ENCODE data around the gene CYBA. TPM values are rescaled to one million over a fixed set of nuclear protein-coding genes. Genes with fewer than 3 reads are reported as not detected.

Gene CYBA
- total and polyA plus RNA-seq, 9 of the 15 experiments (the other 6 are each of a cell fraction or from before 2014, with no cell fraction given) = 0.34 to 683 (median 93.0) TPM

- Histone ChIP-seq H3K9me1 (ENCODE audit: control insufficient read depth, insufficient read depth, low read length) (no peaks in the 10 kb centered on the region), H3K4me1 (replicated peaks in 1 of 2; ENCODE audit: control insufficient read depth in 2 of 2, insufficient read depth in 2 of 2, low read length in 2 of 2) (peaks cover 45 to 80% of the 10 kb centered on the region in 2 experiments), H3K9me3 (replicated peaks; ENCODE audit: control insufficient read depth, insufficient read depth, low read depth, low read length) (no peaks in the 10 kb centered on the region), H2AFZ (ENCODE audit: low read depth, low read length) (peak overlapping the region; percentile 40), H3K79me2 (ENCODE audit: control insufficient read depth, insufficient read depth, low read length) (no peaks in the 10 kb centered on the region; the same call in 2 of the 3 replicates), H4K20me1 (replicated peaks; ENCODE audit: control insufficient read depth, insufficient read depth, low read length) (no peaks in the 10 kb centered on the region; the same call in 1 of the 2 replicates), H3K4me2 (ENCODE audit: insufficient read depth, low read length) (peak overlapping the region; percentile 74), H3K9ac (ENCODE audit: insufficient read depth in 1 of 2, low read depth in 2 of 2, low read length in 2 of 2) (peak overlapping the region; percentile 47 to 80), H3K4me3 (no peak overlapping the region; the same call in 1 of the 2 replicates), H3K27ac (ENCODE audit: extremely low read depth, low read depth, low read length) (peak overlapping the region; percentile 44), H3K27me3 (ENCODE audit: control insufficient read depth in 2 of 2, insufficient read depth in 2 of 2, low read length in 2 of 2) (no peaks in the 10 kb centered on the region), H3K36me3 (ENCODE audit: control insufficient read depth, insufficient read depth, low read length) (no peaks in the 10 kb centered on the region)
- ATAC-seq (peak; percentile 82), DNase-seq (ENCODE audit: extremely low read depth in 1 of 4, low spot score in 3 of 4) (peak; percentile 98 to 99 (median 99)), FAIRE-seq (peak; percentile 100)
- WGBS (ENCODE audit: insufficient coverage, low coverage, missing lambda C conversion rate) = 5% methylated on average over 28 of the region's 28 CpGs
- BruUV-seq (replicated peaks) = no TSS peak
- in situ Hi-C loops (cut with MboI) = no loop called here
- CTCF ChIA-PET (ENCODE audit: low intra/inter-chr PET ratio) = no interaction called here
- intact Hi-C loops (cut with micrococcal nuclease) = loop anchor here (5.0 kb wide), 2 partner anchors 61 to 84 kb away; no protein-coding TSS in a partner anchor
- POLR2A ChIA-PET = interaction anchor here (1.0 to 2.1 kb wide), 8 partner anchors 13 to 118 kb away, joined by 3 to 9 read pairs (median 6); partner anchors contain the start of gene ZC3H18
- TF ChIP-seq MIER1 (IDR thresholded peaks at IDR 0.05; ENCODE audit: low read depth) (no peak; the same call in 1 of the 2 replicates), ZNF518B (CRISPR knock-in tag; IDR thresholded peaks at IDR 0.05) (no peak), MED1 (CRISPR knock-in tag; IDR thresholded peaks at IDR 0.05; ENCODE audit: borderline replicate concordance) (no peak), GTF2B (IDR thresholded peaks at IDR 0.05; ENCODE audit: extremely low read depth, insufficient read length) (no peak), SRSF3 (IDR thresholded peaks at IDR 0.05; ENCODE audit: insufficient read depth, low read length) (no peak), PRPF4 (IDR thresholded peaks at IDR 0.05; ENCODE audit: insufficient read depth, low read depth, low read length, poor library complexity, severe bottlenecking) (no peak), ZNF253 (CRISPR knock-in tag; conservative IDR thresholded peaks at IDR 0.05) (no peak), NR1H2 (CRISPR knock-in tag; IDR thresholded peaks at IDR 0.05) (no peak), MEF2A (IDR thresholded peaks at IDR 0.05; ENCODE audit: control insufficient read depth, low read depth, low read length) (peak; percentile 99), CBFB (CRISPR knock-in tag; IDR thresholded peaks at IDR 0.05) (no peak), TCFL5 (CRISPR knock-in tag; conservative IDR thresholded peaks at IDR 0.05) (no peak), STAT5A (IDR thresholded peaks at IDR 0.05; ENCODE audit: borderline replicate concordance, low read length) (peak; percentile 85), ZNF589 (CRISPR knock-in tag; IDR thresholded peaks at IDR 0.05; ENCODE audit: low read depth) (no peak)
- TF ChIP-seq, protein P1, sequence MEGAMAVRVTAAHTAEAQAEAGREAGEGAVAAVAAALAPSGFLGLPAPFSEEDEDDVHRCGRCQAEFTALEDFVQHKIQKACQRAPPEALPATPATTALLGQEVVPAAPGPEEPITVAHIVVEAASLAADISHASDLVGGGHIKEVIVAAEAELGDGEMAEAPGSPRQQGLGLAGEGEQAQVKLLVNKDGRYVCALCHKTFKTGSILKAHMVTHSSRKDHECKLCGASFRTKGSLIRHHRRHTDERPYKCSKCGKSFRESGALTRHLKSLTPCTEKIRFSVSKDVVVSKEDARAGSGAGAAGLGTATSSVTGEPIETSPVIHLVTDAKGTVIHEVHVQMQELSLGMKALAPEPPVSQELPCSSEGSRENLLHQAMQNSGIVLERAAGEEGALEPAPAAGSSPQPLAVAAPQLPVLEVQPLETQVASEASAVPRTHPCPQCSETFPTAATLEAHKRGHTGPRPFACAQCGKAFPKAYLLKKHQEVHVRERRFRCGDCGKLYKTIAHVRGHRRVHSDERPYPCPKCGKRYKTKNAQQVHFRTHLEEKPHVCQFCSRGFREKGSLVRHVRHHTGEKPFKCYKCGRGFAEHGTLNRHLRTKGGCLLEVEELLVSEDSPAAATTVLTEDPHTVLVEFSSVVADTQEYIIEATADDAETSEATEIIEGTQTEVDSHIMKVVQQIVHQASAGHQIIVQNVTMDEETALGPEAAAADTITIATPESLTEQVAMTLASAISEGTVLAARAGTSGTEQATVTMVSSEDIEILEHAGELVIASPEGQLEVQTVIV (CRISPR knock-in tag; IDR thresholded peaks at IDR 0.05; ENCODE audit: borderline replicate concordance) = no peak
These were observed 37.3 kb upstream of the CYBA start for GRCh38 chr16:88688013-88688778.
